Measurements from ENCODE around the gene IQCB1.

Gene IQCB1

GRCh38 chr3:121844892-121845291 is 10.0 kb upstream of the IQCB1 start:
- H3K9ac ChIP-seq (ENCODE audit: low read length in 2 of 2), result no peak overlapping the region
- no peaks in the 10 kb centered on the region for H3K9me3 ChIP-seq (ENCODE audit: control insufficient read depth in 2 of 2, low read length in 2 of 2)
- H3K27ac ChIP-seq (ENCODE audit: low read length), result no peak overlapping the region
- no peaks in the 10 kb centered on the region for H3K4me1 ChIP-seq (ENCODE audit: control insufficient read depth, insufficient read depth, low read length)
- no peak overlapping the region for H3K4me3 ChIP-seq (ENCODE audit: low read length in 2 of 2)
- peaks cover 0 to 2% of the 10 kb centered on the region in 2 donors for H3K36me3 ChIP-seq (ENCODE audit: control insufficient read depth in 2 of 2, insufficient read depth in 2 of 2, low read length in 2 of 2)
- no peaks in the 10 kb centered on the region for H3K27me3 ChIP-seq (ENCODE audit: control insufficient read depth in 1 of 2, insufficient read depth in 2 of 2, low read length in 2 of 2)

- H3K36me3 ChIP-seq (ENCODE audit: control insufficient read depth in 2 of 2, insufficient read depth in 2 of 2, low read length in 2 of 2), result peaks cover 0 to 2% of the 10 kb centered on the region in 2 donors
- no peaks in the 10 kb centered on the region for H3K9me3 ChIP-seq (ENCODE audit: control insufficient read depth in 2 of 2, low read length in 2 of 2)
- no peak overlapping the region for H3K4me3 ChIP-seq (ENCODE audit: low read length in 2 of 2)
- H3K27me3 ChIP-seq (ENCODE audit: control insufficient read depth in 1 of 2, insufficient read depth in 2 of 2, low read length in 2 of 2), result no peaks in the 10 kb centered on the region
- peaks cover 6% of the 10 kb centered on the region for H3K4me1 ChIP-seq (ENCODE audit: control insufficient read depth, insufficient read depth, low read length)
- H3K9ac ChIP-seq (ENCODE audit: low read length in 2 of 2), result no peak overlapping the region
- H3K27ac ChIP-seq (ENCODE audit: low read length), result no peak overlapping the region
These were observed 5.1 kb upstream of the IQCB1 start for GRCh38 chr3:121839962-121840361.

- peaks cover 10% of the 10 kb centered on the region for H3K4me1 ChIP-seq (ENCODE audit: control insufficient read depth, insufficient read depth, low read length)
- no peaks in the 10 kb centered on the region for H3K36me3 ChIP-seq (ENCODE audit: control insufficient read depth in 2 of 2, insufficient read depth in 2 of 2, low read length in 2 of 2)
- no peak overlapping the region for H3K4me3 ChIP-seq (ENCODE audit: low read length in 2 of 2)
- H3K9me3 ChIP-seq (ENCODE audit: control insufficient read depth in 2 of 2, low read length in 2 of 2), result no peaks in the 10 kb centered on the region
- H3K27me3 ChIP-seq (ENCODE audit: control insufficient read depth in 1 of 2, insufficient read depth in 2 of 2, low read length in 2 of 2), result no peaks in the 10 kb centered on the region
- no peak overlapping the region for H3K9ac ChIP-seq (ENCODE audit: low read length in 2 of 2)
- H3K27ac ChIP-seq (ENCODE audit: low read length), result no peak overlapping the region
These were observed 1.6 kb upstream of the IQCB1 start for GRCh38 chr3:121836481-121836880.

GRCh38 chr3:121836064-121836463 is 1.2 kb upstream of the IQCB1 start:
- H3K9me3 ChIP-seq (ENCODE audit: control insufficient read depth in 2 of 2, low read length in 2 of 2), result no peaks in the 10 kb centered on the region
- H3K4me3 ChIP-seq (ENCODE audit: low read length in 2 of 2), result no peak overlapping the region
- peak overlapping the region in 1 of 2 donors; percentile 76 for H3K9ac ChIP-seq (ENCODE audit: low read length in 2 of 2)
- peaks cover 10% of the 10 kb centered on the region for H3K4me1 ChIP-seq (ENCODE audit: control insufficient read depth, insufficient read depth, low read length)
- H3K27me3 ChIP-seq (ENCODE audit: control insufficient read depth in 1 of 2, insufficient read depth in 2 of 2, low read length in 2 of 2), result no peaks in the 10 kb centered on the region
- H3K27ac ChIP-seq (ENCODE audit: low read length), result no peak overlapping the region
- H3K36me3 ChIP-seq (ENCODE audit: control insufficient read depth in 2 of 2, insufficient read depth in 2 of 2, low read length in 2 of 2), result no peaks in the 10 kb centered on the region

- H3K9me3 ChIP-seq (ENCODE audit: control insufficient read depth in 2 of 2, low read length in 2 of 2), result no peaks in the 10 kb centered on the region
- H3K9ac ChIP-seq (ENCODE audit: low read length in 2 of 2), result peak overlapping the region; percentile 76 to 78
- H3K4me1 ChIP-seq (ENCODE audit: control insufficient read depth, insufficient read depth, low read length), result peaks cover 10% of the 10 kb centered on the region
- H3K4me3 ChIP-seq (ENCODE audit: low read length in 2 of 2), result peak overlapping the region; percentile 84 to 88
- no peaks in the 10 kb centered on the region for H3K27me3 ChIP-seq (ENCODE audit: control insufficient read depth in 1 of 2, insufficient read depth in 2 of 2, low read length in 2 of 2)
- H3K36me3 ChIP-seq (ENCODE audit: control insufficient read depth in 2 of 2, insufficient read depth in 2 of 2, low read length in 2 of 2), result no peaks in the 10 kb centered on the region
- no peak overlapping the region for H3K27ac ChIP-seq (ENCODE audit: low read length)
These were observed 573 bp upstream of the IQCB1 start for GRCh38 chr3:121835465-121835801.

GRCh38 chr3:121834157-121834670 is 646 bp downstream of the IQCB1 start:
- Histone ChIP-seq H3K4me1 (ENCODE audit: control insufficient read depth, insufficient read depth, low read length) (peaks cover 10% of the 10 kb centered on the region), H3K4me3 (ENCODE audit: low read length in 2 of 2) (peak overlapping the region; percentile 84 to 88), H3K9ac (ENCODE audit: low read length in 2 of 2) (peak overlapping the region; percentile 86 to 95), H3K36me3 (ENCODE audit: control insufficient read depth in 2 of 2, insufficient read depth in 2 of 2, low read length in 2 of 2) (no peaks in the 10 kb centered on the region), H3K27ac (ENCODE audit: low read length) (peak overlapping the region; percentile 58), H3K27me3 (ENCODE audit: control insufficient read depth in 1 of 2, insufficient read depth in 2 of 2, low read length in 2 of 2) (no peaks in the 10 kb centered on the region), H3K9me3 (ENCODE audit: control insufficient read depth in 2 of 2, low read length in 2 of 2) (no peaks in the 10 kb centered on the region)

- Histone ChIP-seq H3K4me1 (ENCODE audit: control insufficient read depth, insufficient read depth, low read length) (no peaks in the 10 kb centered on the region), H3K27ac (ENCODE audit: low read length) (no peak overlapping the region), H3K4me3 (ENCODE audit: low read length in 2 of 2) (no peak overlapping the region), H3K36me3 (ENCODE audit: control insufficient read depth in 2 of 2, insufficient read depth in 2 of 2, low read length in 2 of 2) (peaks cover 9 to 39% of the 10 kb centered on the region in 2 donors), H3K27me3 (ENCODE audit: control insufficient read depth in 1 of 2, insufficient read depth in 2 of 2, low read length in 2 of 2) (no peaks in the 10 kb centered on the region), H3K9me3 (ENCODE audit: control insufficient read depth in 2 of 2, low read length in 2 of 2) (no peaks in the 10 kb centered on the region), H3K9ac (ENCODE audit: low read length in 2 of 2) (no peak overlapping the region)
These were observed 11.9 kb downstream of the IQCB1 start for GRCh38 chr3:121822973-121823372.

GRCh38 chr3:121821421-121822199 is 13.2 kb downstream of the IQCB1 start:
- H3K4me3 ChIP-seq (ENCODE audit: low read length in 2 of 2), result no peak overlapping the region
- H3K27me3 ChIP-seq (ENCODE audit: control insufficient read depth in 1 of 2, insufficient read depth in 2 of 2, low read length in 2 of 2), result no peaks in the 10 kb centered on the region
- peaks cover 12 to 43% of the 10 kb centered on the region in 2 donors for H3K36me3 ChIP-seq (ENCODE audit: control insufficient read depth in 2 of 2, insufficient read depth in 2 of 2, low read length in 2 of 2)
- no peak overlapping the region for H3K9ac ChIP-seq (ENCODE audit: low read length in 2 of 2)
- H3K4me1 ChIP-seq (ENCODE audit: control insufficient read depth, insufficient read depth, low read length), result no peaks in the 10 kb centered on the region
- H3K9me3 ChIP-seq (ENCODE audit: control insufficient read depth in 2 of 2, low read length in 2 of 2), result no peaks in the 10 kb centered on the region
- no peak overlapping the region for H3K27ac ChIP-seq (ENCODE audit: low read length)

- Histone ChIP-seq H3K27me3 (ENCODE audit: control insufficient read depth in 1 of 2, insufficient read depth in 2 of 2, low read length in 2 of 2) (no peaks in the 10 kb centered on the region), H3K27ac (ENCODE audit: low read length) (no peak overlapping the region), H3K9ac (ENCODE audit: low read length in 2 of 2) (no peak overlapping the region), H3K4me1 (ENCODE audit: control insufficient read depth, insufficient read depth, low read length) (no peaks in the 10 kb centered on the region), H3K4me3 (ENCODE audit: low read length in 2 of 2) (no peak overlapping the region), H3K36me3 (ENCODE audit: control insufficient read depth in 2 of 2, insufficient read depth in 2 of 2, low read length in 2 of 2) (peaks cover 9 to 24% of the 10 kb centered on the region in 2 donors), H3K9me3 (ENCODE audit: control insufficient read depth in 2 of 2, low read length in 2 of 2) (no peaks in the 10 kb centered on the region)
These were observed 15.6 kb downstream of the IQCB1 start for GRCh38 chr3:121819236-121819635.

GRCh38 chr3:121818578-121818977 is 16.3 kb downstream of the IQCB1 start:
- no peak overlapping the region for H3K4me3 ChIP-seq (ENCODE audit: low read length in 2 of 2)
- no peaks in the 10 kb centered on the region for H3K27me3 ChIP-seq (ENCODE audit: control insufficient read depth in 1 of 2, insufficient read depth in 2 of 2, low read length in 2 of 2)
- H3K9me3 ChIP-seq (ENCODE audit: control insufficient read depth in 2 of 2, low read length in 2 of 2), result no peaks in the 10 kb centered on the region
- no peak overlapping the region for H3K9ac ChIP-seq (ENCODE audit: low read length in 2 of 2)
- H3K4me1 ChIP-seq (ENCODE audit: control insufficient read depth, insufficient read depth, low read length), result no peaks in the 10 kb centered on the region
- H3K36me3 ChIP-seq (ENCODE audit: control insufficient read depth in 2 of 2, insufficient read depth in 2 of 2, low read length in 2 of 2), result peaks cover 6 to 21% of the 10 kb centered on the region in 2 donors
- H3K27ac ChIP-seq (ENCODE audit: low read length), result no peak overlapping the region

- Histone ChIP-seq H3K4me3 (ENCODE audit: low read length in 2 of 2) (no peak overlapping the region), H3K9ac (ENCODE audit: low read length in 2 of 2) (no peak overlapping the region), H3K27me3 (ENCODE audit: control insufficient read depth in 1 of 2, insufficient read depth in 2 of 2, low read length in 2 of 2) (no peaks in the 10 kb centered on the region), H3K27ac (ENCODE audit: low read length) (no peak overlapping the region), H3K36me3 (ENCODE audit: control insufficient read depth in 2 of 2, insufficient read depth in 2 of 2, low read length in 2 of 2) (peaks cover 6 to 18% of the 10 kb centered on the region in 2 donors), H3K9me3 (ENCODE audit: control insufficient read depth in 2 of 2, low read length in 2 of 2) (no peaks in the 10 kb centered on the region), H3K4me1 (ENCODE audit: control insufficient read depth, insufficient read depth, low read length) (no peaks in the 10 kb centered on the region)
These were observed 17.1 kb downstream of the IQCB1 start for GRCh38 chr3:121817753-121818152.
